ENCODE data around the gene MYH9.

Gene MYH9

GRCh38 chr22:36306227-36306626 lies 81.5 kb downstream of the MYH9 start:
- Histone ChIP-seq H3K27ac (no peak overlapping the region), H3K4me3 (no peak overlapping the region)

GRCh38 chr22:36305813-36306212 lies 82.0 kb downstream of the MYH9 start:
- H3K27ac ChIP-seq, result no peak overlapping the region

GRCh38 chr22:36304429-36304828 lies 83.3 kb downstream of the MYH9 start:
- H3K27ac ChIP-seq, result peak overlapping the region in 1 of 21 experiments; percentile 3

More at GRCh38 chr22:36305813-36306212, 82.0 kb downstream of the MYH9 start:
- H3K4me3 ChIP-seq, result no peak overlapping the region

GRCh38 chr22:36303874-36304273 lies 83.9 kb downstream of the MYH9 start:
- Histone ChIP-seq H3K4me3 (no peak overlapping the region), H3K27ac (no peak overlapping the region)

More at GRCh38 chr22:36304429-36304828, 83.3 kb downstream of the MYH9 start:
- no peak overlapping the region for H3K4me3 ChIP-seq

GRCh38 chr22:36303115-36303467 lies 84.7 kb downstream of the MYH9 start:
- H3K27ac ChIP-seq, result no peak overlapping the region
- H3K4me3 ChIP-seq, result no peak overlapping the region

- no peak overlapping the region for H3K27ac ChIP-seq
- no peak overlapping the region for H3K4me3 ChIP-seq
Measured at GRCh38 chr22:36302439-36303114, 85.2 kb downstream of the MYH9 start.

- Histone ChIP-seq H3K27ac (no peak overlapping the region), H3K4me3 (no peak overlapping the region)
Measured at GRCh38 chr22:36301851-36302250, 85.9 kb downstream of the MYH9 start.

- no peak overlapping the region for H3K27ac ChIP-seq
- H3K4me3 ChIP-seq, result no peak overlapping the region
Measured at GRCh38 chr22:36301384-36301828, 86.4 kb downstream of the MYH9 start.

GRCh38 chr22:36300396-36301212 lies 87.2 kb downstream of the MYH9 start:
- H3K4me3 ChIP-seq, result no peak overlapping the region
- no peak overlapping the region for H3K27ac ChIP-seq

GRCh38 chr22:36299911-36300310 lies 87.9 kb downstream of the MYH9 start:
- H3K4me3 ChIP-seq, result no peak overlapping the region
- no peak overlapping the region for H3K27ac ChIP-seq

- peak overlapping the region in 3 of 21 experiments; percentile 4 to 47 (median 21) for H3K27ac ChIP-seq
Measured at GRCh38 chr22:36299295-36299694, 88.5 kb downstream of the MYH9 start.

GRCh38 chr22:36298601-36299000 lies 89.2 kb downstream of the MYH9 start:
- no peak overlapping the region for H3K4me3 ChIP-seq
- H3K27ac ChIP-seq, result peak overlapping the region in 2 of 21 experiments; percentile 21 to 47

More at GRCh38 chr22:36299295-36299694, 88.5 kb downstream of the MYH9 start:
- no peak overlapping the region for H3K4me3 ChIP-seq

GRCh38 chr22:36298118-36298517 lies 89.6 kb downstream of the MYH9 start:
- Histone ChIP-seq H3K4me3 (no peak overlapping the region), H3K27ac (peak overlapping the region in 1 of 21 experiments; percentile 47)

GRCh38 chr22:36297568-36297967 lies 90.2 kb downstream of the MYH9 start:
- Histone ChIP-seq H3K27ac (no peak overlapping the region), H3K4me3 (no peak overlapping the region)

- Histone ChIP-seq H3K4me3 (no peak overlapping the region), H3K27ac (no peak overlapping the region)
Measured at GRCh38 chr22:36296690-36297089, 91.1 kb downstream of the MYH9 start.

- peak overlapping the region in 1 of 21 experiments; percentile 3 for H3K27ac ChIP-seq
Measured at GRCh38 chr22:36295247-36295646, 92.5 kb downstream of the MYH9 start.

GRCh38 chr22:36294801-36295200 lies 93.0 kb downstream of the MYH9 start:
- peak overlapping the region in 1 of 21 experiments; percentile 3 for H3K27ac ChIP-seq

More at GRCh38 chr22:36295247-36295646, 92.5 kb downstream of the MYH9 start:
- no peak overlapping the region for H3K4me3 ChIP-seq

GRCh38 chr22:36294293-36294620 lies 93.5 kb downstream of the MYH9 start:
- H3K27ac ChIP-seq, result no peak overlapping the region

More at GRCh38 chr22:36294801-36295200, 93.0 kb downstream of the MYH9 start:
- H3K4me3 ChIP-seq, result no peak overlapping the region

GRCh38 chr22:36293606-36294292 lies 94.0 kb downstream of the MYH9 start:
- Histone ChIP-seq H3K27ac (no peak overlapping the region), H3K4me3 (no peak overlapping the region)

More at GRCh38 chr22:36294293-36294620, 93.5 kb downstream of the MYH9 start:
- H3K4me3 ChIP-seq, result no peak overlapping the region

- Histone ChIP-seq H3K4me3 (no peak overlapping the region), H3K27ac (no peak overlapping the region)
Measured at GRCh38 chr22:36292823-36293530, 94.8 kb downstream of the MYH9 start.
